Measurements from ENCODE around the gene C19orf44.
"Not testable (repeated sequence)": the region's sequence is repeated elsewhere in the genome, so short reads cannot be mapped to it uniquely, and the experiment has no call there.

C19orf44 gene

GRCh38 chr19:16465239-16465638 lies 31.0 kb upstream of the C19orf44 start:
- no peak for DNase-seq
- in situ Hi-C loops (cut with HindIII; ENCODE audit: low pct_ligation_motif_present, low pct_unique_long_range_greater_than_20kb, low sequenced_read_pairs) = no loop called here

GRCh38 chr19:16466802-16467427 lies 29.3 kb upstream of the C19orf44 start:
- DNase-seq; in situ Hi-C loops (cut with HindIII; ENCODE audit: low pct_ligation_motif_present, low pct_unique_long_range_greater_than_20kb, low sequenced_read_pairs): not testable (repeated sequence)

- in situ Hi-C loops (cut with HindIII; ENCODE audit: low pct_ligation_motif_present, low pct_unique_long_range_greater_than_20kb, low sequenced_read_pairs) = no loop called here
- no peak for DNase-seq
These were observed 28.6 kb upstream of the C19orf44 start for GRCh38 chr19:16467581-16467980.

GRCh38 chr19:16470541-16470910 lies 25.7 kb upstream of the C19orf44 start:
- DNase-seq = no peak
- in situ Hi-C loops (cut with HindIII; ENCODE audit: low pct_ligation_motif_present, low pct_unique_long_range_greater_than_20kb, low sequenced_read_pairs) = no loop called here

GRCh38 chr19:16470911-16471811 lies 25.0 kb upstream of the C19orf44 start:
- no peak for DNase-seq

GRCh38 chr19:16472559-16472899 lies 23.7 kb upstream of the C19orf44 start:
- in situ Hi-C loops (cut with HindIII; ENCODE audit: low pct_ligation_motif_present, low pct_unique_long_range_greater_than_20kb, low sequenced_read_pairs); DNase-seq: not testable (repeated sequence)

More at GRCh38 chr19:16470911-16471811, 25.0 kb upstream of the C19orf44 start:
- in situ Hi-C loops (cut with HindIII; ENCODE audit: low pct_ligation_motif_present, low pct_unique_long_range_greater_than_20kb, low sequenced_read_pairs) = no loop called here

GRCh38 chr19:16472992-16473391 lies 23.2 kb upstream of the C19orf44 start:
- in situ Hi-C loops (cut with HindIII; ENCODE audit: low pct_ligation_motif_present, low pct_unique_long_range_greater_than_20kb, low sequenced_read_pairs) = no loop called here

GRCh38 chr19:16473875-16474392 lies 22.3 kb upstream of the C19orf44 start:
- DNase-seq = no peak
- in situ Hi-C loops (cut with HindIII; ENCODE audit: low pct_ligation_motif_present, low pct_unique_long_range_greater_than_20kb, low sequenced_read_pairs) = no loop called here

More at GRCh38 chr19:16472992-16473391, 23.2 kb upstream of the C19orf44 start:
- DNase-seq = no peak

GRCh38 chr19:16476401-16476800 lies 19.8 kb upstream of the C19orf44 start:
- in situ Hi-C loops (cut with HindIII; ENCODE audit: low pct_ligation_motif_present, low pct_unique_long_range_greater_than_20kb, low sequenced_read_pairs) = no loop called here

GRCh38 chr19:16477311-16477710 lies 18.9 kb upstream of the C19orf44 start:
- DNase-seq = no peak
- in situ Hi-C loops (cut with HindIII; ENCODE audit: low pct_ligation_motif_present, low pct_unique_long_range_greater_than_20kb, low sequenced_read_pairs) = no loop called here

More at GRCh38 chr19:16476401-16476800, 19.8 kb upstream of the C19orf44 start:
- no peak for DNase-seq

GRCh38 chr19:16482745-16483144 lies 13.4 kb upstream of the C19orf44 start:
- DNase-seq = no peak
- in situ Hi-C loops (cut with HindIII; ENCODE audit: low pct_ligation_motif_present, low pct_unique_long_range_greater_than_20kb, low sequenced_read_pairs) = no loop called here

GRCh38 chr19:16486476-16486875 lies 9.7 kb upstream of the C19orf44 start:
- DNase-seq; in situ Hi-C loops (cut with HindIII; ENCODE audit: low pct_ligation_motif_present, low pct_unique_long_range_greater_than_20kb, low sequenced_read_pairs): not testable (repeated sequence)

GRCh38 chr19:16496613-16496983 lies 404 bp downstream of the C19orf44 start:
- peak; percentile 55 for DNase-seq
- in situ Hi-C loops (cut with HindIII; ENCODE audit: low pct_ligation_motif_present, low pct_unique_long_range_greater_than_20kb, low sequenced_read_pairs) = no loop called here

GRCh38 chr19:16497042-16497441 lies 848 bp downstream of the C19orf44 start:
- no peak for DNase-seq

GRCh38 chr19:16497837-16498236 lies 1.6 kb downstream of the C19orf44 start:
- no peak for DNase-seq
- in situ Hi-C loops (cut with HindIII; ENCODE audit: low pct_ligation_motif_present, low pct_unique_long_range_greater_than_20kb, low sequenced_read_pairs) = no loop called here

More at GRCh38 chr19:16497042-16497441, 848 bp downstream of the C19orf44 start:
- in situ Hi-C loops (cut with HindIII; ENCODE audit: low pct_ligation_motif_present, low pct_unique_long_range_greater_than_20kb, low sequenced_read_pairs) = no loop called here

GRCh38 chr19:16504271-16504670 lies 8.1 kb downstream of the C19orf44 start:
- in situ Hi-C loops (cut with HindIII; ENCODE audit: low pct_ligation_motif_present, low pct_unique_long_range_greater_than_20kb, low sequenced_read_pairs) = no loop called here
- DNase-seq = no peak

- DNase-seq; in situ Hi-C loops (cut with HindIII; ENCODE audit: low pct_ligation_motif_present, low pct_unique_long_range_greater_than_20kb, low sequenced_read_pairs): not testable (repeated sequence)
These were observed 10.0 kb downstream of the C19orf44 start for GRCh38 chr19:16506161-16506560.

GRCh38 chr19:16506961-16507360 lies 10.8 kb downstream of the C19orf44 start:
- in situ Hi-C loops (cut with HindIII; ENCODE audit: low pct_ligation_motif_present, low pct_unique_long_range_greater_than_20kb, low sequenced_read_pairs) = no loop called here
- no peak for DNase-seq

GRCh38 chr19:16508546-16508945 lies 12.4 kb downstream of the C19orf44 start:
- no peak for DNase-seq
- in situ Hi-C loops (cut with HindIII; ENCODE audit: low pct_ligation_motif_present, low pct_unique_long_range_greater_than_20kb, low sequenced_read_pairs) = no loop called here
